ENCODE measurements around the gene OCIAD2. TPM values are rescaled to one million over a fixed set of nuclear protein-coding genes. Genes with fewer than 3 reads are reported as not detected.

The OCIAD2 gene
- total and polyA plus RNA-seq, 4 donors: 8.5 to 159 (median 26.5) TPM

- Histone ChIP-seq H3K4me3 (ENCODE audit: low read depth in 1 of 3, low read length in 3 of 3) (no peak overlapping the region), H3K27ac (ENCODE audit: low read depth in 1 of 2, low read length in 2 of 2) (no peak overlapping the region), H3K9me3 (ENCODE audit: control insufficient read depth in 4 of 4, low read length in 3 of 4) (no peaks in the 10 kb centered on the region), H3K9ac (ENCODE audit: low read depth in 1 of 2, low read length in 2 of 2) (no peak overlapping the region), H3K27me3 (ENCODE audit: control insufficient read depth in 4 of 4, insufficient read depth in 4 of 4, low read length in 3 of 4) (no peaks in the 10 kb centered on the region), H3K4me1 (ENCODE audit: control insufficient read depth in 4 of 4, insufficient read depth in 4 of 4, low read length in 3 of 4) (no peaks in the 10 kb centered on the region), H3K36me3 (ENCODE audit: control insufficient read depth in 4 of 4, insufficient read depth in 3 of 4, low read depth in 1 of 4, low read length in 3 of 4) (peaks cover 1 to 11% (median 7%) of the 10 kb centered on the region in 4 donors)
- no peak for DNase-seq (ENCODE audit: low spot score)
- 87% methylated on average over 4 of the region's 4 CpGs for WGBS
- TF ChIP-seq MAX (IDR thresholded peaks at IDR 0.05): no peak
- no peak for TF ChIP-seq NR2F2 (IDR thresholded peaks at IDR 0.05)
- TF ChIP-seq FOXA1 (IDR thresholded peaks at IDR 0.05): no peak
These were observed 42.8 kb downstream of the OCIAD2 start for GRCh38 chr4:48863728-48864127.

GRCh38 chr4:48862661-48863060 lies 43.9 kb downstream of the OCIAD2 start:
- Histone ChIP-seq H3K36me3 (ENCODE audit: control insufficient read depth in 4 of 4, insufficient read depth in 3 of 4, low read depth in 1 of 4, low read length in 3 of 4) (peaks cover 3 to 17% (median 15%) of the 10 kb centered on the region in 4 donors), H3K4me3 (ENCODE audit: low read depth in 1 of 3, low read length in 3 of 3) (no peak overlapping the region), H3K9ac (ENCODE audit: low read depth in 1 of 2, low read length in 2 of 2) (no peak overlapping the region), H3K27ac (ENCODE audit: low read depth in 1 of 2, low read length in 2 of 2) (no peak overlapping the region), H3K9me3 (ENCODE audit: control insufficient read depth in 4 of 4, low read length in 3 of 4) (no peaks in the 10 kb centered on the region), H3K4me1 (ENCODE audit: control insufficient read depth in 4 of 4, insufficient read depth in 4 of 4, low read length in 3 of 4) (peaks cover 0 to 1% (median 0%) of the 10 kb centered on the region in 4 donors), H3K27me3 (ENCODE audit: control insufficient read depth in 4 of 4, insufficient read depth in 4 of 4, low read length in 3 of 4) (no peaks in the 10 kb centered on the region)
- TF ChIP-seq FOXA2 (IDR thresholded peaks at IDR 0.05): no peak
- no peak for TF ChIP-seq MAX (IDR thresholded peaks at IDR 0.05)
- no peak for TF ChIP-seq EGR1 (IDR thresholded peaks at IDR 0.05; ENCODE audit: low read depth in 2 of 2)
- no peak for TF ChIP-seq RAD21 (IDR thresholded peaks at IDR 0.05)
- no peak for TF ChIP-seq JUND (IDR thresholded peaks at IDR 0.05)
- TF ChIP-seq FOXA1 (IDR thresholded peaks at IDR 0.05): no peak
- 80% methylated on average over 1 of the region's 1 CpG for WGBS
- no peak for DNase-seq (ENCODE audit: low spot score)

GRCh38 chr4:48862038-48862437 lies 44.5 kb downstream of the OCIAD2 start:
- no peak overlapping the region for H3K9ac ChIP-seq (ENCODE audit: low read depth in 1 of 2, low read length in 2 of 2)
- H3K4me3 ChIP-seq (ENCODE audit: low read depth in 1 of 3, low read length in 3 of 3): no peak overlapping the region
- DNase-seq (ENCODE audit: low spot score): no peak
- no peaks in the 10 kb centered on the region for H3K9me3 ChIP-seq (ENCODE audit: control insufficient read depth in 4 of 4, low read length in 3 of 4)
- 93% methylated on average over 3 of the region's 3 CpGs for WGBS
- peaks cover 0 to 1% (median 0%) of the 10 kb centered on the region in 4 donors for H3K4me1 ChIP-seq (ENCODE audit: control insufficient read depth in 4 of 4, insufficient read depth in 4 of 4, low read length in 3 of 4)
- H3K36me3 ChIP-seq (ENCODE audit: control insufficient read depth in 4 of 4, insufficient read depth in 3 of 4, low read depth in 1 of 4, low read length in 3 of 4): peaks cover 3 to 18% (median 16%) of the 10 kb centered on the region in 4 donors
- H3K27me3 ChIP-seq (ENCODE audit: control insufficient read depth in 4 of 4, insufficient read depth in 4 of 4, low read length in 3 of 4): no peaks in the 10 kb centered on the region
- TF ChIP-seq FOXA1 (IDR thresholded peaks at IDR 0.05): no peak
- TF ChIP-seq TAF1 (conservative IDR thresholded peaks at IDR 0.05): no peak
- TF ChIP-seq HNF4A (conservative IDR thresholded peaks at IDR 0.05): no peak
- no peak for TF ChIP-seq MAX (IDR thresholded peaks at IDR 0.05)
- no peak for TF ChIP-seq YY1 (IDR thresholded peaks at IDR 0.05)
- no peak for TF ChIP-seq GABPA (IDR thresholded peaks at IDR 0.05 in 1 of 2, conservative IDR thresholded peaks at IDR 0.05 in 1 of 2)
- TF ChIP-seq CTCF (IDR thresholded peaks at IDR 0.05; ENCODE audit: low read depth, low read length, missing input control): no peak
- no peak for TF ChIP-seq RXRA (IDR thresholded peaks at IDR 0.05)
- no peak for TF ChIP-seq ZBTB33 (IDR thresholded peaks at IDR 0.05)
- TF ChIP-seq HNF4G (IDR thresholded peaks at IDR 0.05): no peak
- TF ChIP-seq ATF3 (IDR thresholded peaks at IDR 0.05): no peak
- no peak for TF ChIP-seq JUND (IDR thresholded peaks at IDR 0.05)
- TF ChIP-seq SP1 (IDR thresholded peaks at IDR 0.05): no peak
- TF ChIP-seq EGR1 (IDR thresholded peaks at IDR 0.05; ENCODE audit: low read depth in 2 of 2): no peak
- TF ChIP-seq RAD21 (IDR thresholded peaks at IDR 0.05): no peak
- no peak for TF ChIP-seq REST (IDR thresholded peaks at IDR 0.05)
- TF ChIP-seq FOXA2 (IDR thresholded peaks at IDR 0.05): no peak
- no peak for TF ChIP-seq NR2F2 (IDR thresholded peaks at IDR 0.05)
- no peak overlapping the region for H3K27ac ChIP-seq (ENCODE audit: low read depth in 1 of 2, low read length in 2 of 2)
